NCI-H1092 treated with DMSO at 0.1 percent for 48 hours (cell line): Measurements from ENCODE around the gene RBM44.
"Not testable (repeated sequence)": the region's sequence is repeated elsewhere in the genome, so short reads cannot be mapped to it uniquely, and the experiment has no call there.

Experiments
- DNase-seq: peaks from one replicate; lab custom pipeline; 2025; lab: John Stamatoyannopoulos, UW

The RBM44 gene

GRCh38 chr2:237798236-237799059 is at the start of gene RBM44:
Gene RBM44, plus strand, starts transcription at chr2:237798779. Its CDS starts 14,831 bp downstream, at chr2:237813610.
- no peak for DNase-seq

DNA sequence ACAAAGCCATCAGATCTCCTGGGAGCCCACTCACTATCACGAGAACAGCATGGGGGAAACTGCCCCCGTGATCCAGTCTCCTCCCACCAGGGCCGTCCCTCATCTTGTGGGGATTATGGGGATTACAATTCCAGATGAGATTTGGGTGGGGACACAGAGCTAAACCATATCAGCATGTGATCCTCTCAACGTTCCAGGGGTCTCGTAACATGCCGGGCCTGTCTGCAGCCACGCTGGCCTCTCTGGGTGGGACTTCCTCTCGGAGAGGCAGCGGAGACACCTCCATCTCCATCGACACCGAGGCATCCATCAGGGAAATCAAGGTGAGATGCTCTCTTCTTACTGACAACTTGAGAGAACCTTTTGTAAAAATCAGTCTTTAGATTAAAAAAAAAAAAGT is 49.6 kb upstream of the RBM44 start:
- no peak for DNase-seq

GRCh38 chr2:237749961-237750360 is 48.6 kb upstream of the RBM44 start:
- no peak for DNase-seq

- not testable (repeated sequence) for DNase-seq
Observed at GRCh38 chr2:237750441-237750840, 48.1 kb upstream of the RBM44 start.

GRCh38 chr2:237752761-237753165 is 45.8 kb upstream of the RBM44 start:
- no peak for DNase-seq

- no peak for DNase-seq
Observed at GRCh38 chr2:237754182-237754581, 44.4 kb upstream of the RBM44 start.

DNA sequence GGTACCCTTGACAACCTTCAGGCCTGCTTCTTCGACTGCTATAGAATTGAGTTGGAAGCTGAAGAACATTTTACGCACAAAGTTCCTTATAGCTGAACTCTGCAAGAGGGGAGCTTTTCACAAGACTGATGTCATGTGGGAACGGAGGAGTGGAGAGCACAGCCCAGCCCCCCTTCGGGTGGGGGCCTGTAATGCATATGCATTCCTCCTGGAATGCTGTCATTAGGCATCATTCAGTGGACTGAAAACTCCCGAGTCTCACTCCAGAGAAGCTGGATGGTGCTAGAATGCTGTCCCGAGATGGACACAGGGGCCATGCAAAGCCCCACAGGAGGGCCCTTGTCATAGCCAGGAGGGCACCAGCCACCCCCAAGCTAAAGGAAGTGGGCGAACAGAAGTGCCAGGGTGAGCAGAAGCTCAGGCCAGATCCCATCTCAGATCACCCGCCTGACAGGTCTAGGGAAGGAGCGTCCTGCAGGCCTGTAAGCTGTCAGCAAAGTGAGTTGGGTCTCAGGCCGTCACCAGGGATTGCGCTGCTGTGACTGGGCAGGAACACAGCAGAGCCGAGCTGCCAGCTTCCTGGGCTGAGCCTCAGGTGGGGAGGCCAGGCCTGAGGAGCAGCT is 43.8 kb upstream of the RBM44 start:
- no peak for DNase-seq

- no peak for DNase-seq
Observed at GRCh38 chr2:237757616-237758015, 41.0 kb upstream of the RBM44 start.

DNA sequence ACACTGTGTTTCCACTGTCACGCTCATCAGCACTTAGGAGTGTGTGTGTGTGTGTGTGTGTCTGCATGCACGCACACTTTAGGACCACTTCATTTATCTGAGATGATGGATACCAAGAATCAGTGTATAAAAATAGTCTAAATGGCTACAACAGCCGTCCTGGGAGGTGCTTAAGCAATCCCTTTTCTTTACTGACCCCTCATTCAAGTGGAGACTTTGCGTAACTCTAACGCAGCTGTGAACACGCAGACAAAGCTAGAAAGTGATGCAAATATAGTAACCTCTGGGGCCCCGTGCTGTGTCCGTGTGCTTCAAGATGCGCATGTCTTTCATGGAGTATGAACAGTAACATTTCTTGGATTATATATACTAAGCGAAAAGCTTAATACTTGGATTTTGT is 40.4 kb upstream of the RBM44 start:
- no peak for DNase-seq

DNA sequence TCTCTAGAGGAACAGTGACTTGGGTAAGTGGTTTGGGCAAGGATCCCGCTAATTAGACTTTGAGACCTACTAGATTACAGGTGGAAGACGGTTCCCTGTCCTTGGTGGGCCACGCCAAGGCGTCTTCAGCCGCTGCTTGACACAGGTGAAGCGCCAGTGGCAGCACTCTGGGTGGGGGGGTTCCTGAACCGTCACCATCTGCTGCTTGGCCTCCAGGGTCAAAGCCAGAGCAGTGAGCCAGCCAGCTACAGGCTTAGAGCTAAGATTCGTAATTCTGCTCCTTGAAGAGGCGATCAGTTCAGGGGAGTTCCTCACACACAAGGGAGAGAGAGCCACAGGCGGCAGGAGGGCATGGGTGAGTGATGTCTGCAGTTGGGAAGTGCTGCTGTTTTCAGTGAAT is 39.4 kb upstream of the RBM44 start:
- DNase-seq: no peak

GRCh38 chr2:237760506-237761502 is 37.8 kb upstream of the RBM44 start:
- no peak for DNase-seq

- DNase-seq: not testable (repeated sequence)
Observed at GRCh38 chr2:237762291-237763182, 36.0 kb upstream of the RBM44 start.

GRCh38 chr2:237763812-237764211 is 34.8 kb upstream of the RBM44 start:
- DNase-seq: no peak

DNA sequence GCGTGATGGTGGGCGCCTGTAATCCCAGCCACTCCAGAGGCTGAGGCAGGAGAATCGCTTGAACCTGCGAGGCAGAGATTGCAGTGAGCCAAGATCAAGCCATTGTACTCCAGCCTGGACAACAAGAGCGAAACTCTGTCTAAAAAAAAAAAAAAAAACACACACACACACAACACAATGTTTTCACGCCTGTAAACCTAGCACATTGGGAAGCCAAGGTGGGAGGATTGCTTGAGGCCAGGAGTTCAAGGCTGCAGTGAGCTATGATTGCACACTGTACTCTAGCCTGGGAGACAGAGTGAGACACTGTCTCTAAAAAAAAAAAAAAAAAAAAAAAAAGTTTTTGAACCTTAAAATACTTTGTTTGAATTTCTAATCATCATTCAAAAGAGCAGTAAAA is 33.5 kb upstream of the RBM44 start:
- not testable (repeated sequence) for DNase-seq

DNA sequence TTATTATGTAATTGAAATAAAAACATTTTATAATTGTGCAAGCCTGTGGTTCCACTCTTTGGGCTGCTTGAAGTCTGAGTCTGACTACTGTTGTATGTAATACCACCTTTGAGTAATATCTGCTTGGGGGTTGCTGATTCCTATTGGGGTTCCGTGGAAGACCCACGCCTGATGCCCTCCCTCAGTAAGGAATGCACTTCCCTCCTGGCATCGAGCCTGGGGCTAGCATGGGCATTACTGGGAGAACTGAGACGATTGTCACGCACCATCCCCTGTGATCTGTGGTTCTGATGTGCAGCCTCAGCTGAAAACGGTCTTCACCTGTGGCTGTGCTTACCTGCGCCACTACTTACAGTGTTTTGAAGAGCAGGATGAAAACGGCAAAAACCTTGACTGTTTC is 32.7 kb upstream of the RBM44 start:
- DNase-seq: no peak

- DNase-seq: no peak
Observed at GRCh38 chr2:237766340-237766739, 32.2 kb upstream of the RBM44 start.

DNA sequence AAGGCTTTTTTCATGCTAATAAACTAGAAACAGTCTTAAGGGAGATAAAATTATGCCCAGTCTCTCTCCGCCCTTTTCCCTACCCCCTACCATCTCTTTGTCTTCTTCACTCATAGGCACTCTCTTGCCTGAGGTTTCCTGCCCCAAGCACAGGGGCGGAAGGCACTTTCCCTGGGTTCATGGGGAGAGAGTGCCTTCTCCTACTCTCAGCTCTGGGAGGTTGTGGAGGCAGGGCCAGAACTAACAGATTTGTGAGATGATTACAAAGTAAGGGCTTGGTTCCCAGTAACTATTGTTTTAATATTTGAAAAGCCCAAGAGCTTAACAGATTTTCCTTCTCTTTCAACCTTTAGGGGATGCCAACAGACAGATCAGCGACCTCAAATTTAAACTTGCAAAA is 26.1 kb upstream of the RBM44 start:
- DNase-seq: no peak

GRCh38 chr2:237773826-237774225 is 24.8 kb upstream of the RBM44 start:
- DNase-seq: no peak

DNA sequence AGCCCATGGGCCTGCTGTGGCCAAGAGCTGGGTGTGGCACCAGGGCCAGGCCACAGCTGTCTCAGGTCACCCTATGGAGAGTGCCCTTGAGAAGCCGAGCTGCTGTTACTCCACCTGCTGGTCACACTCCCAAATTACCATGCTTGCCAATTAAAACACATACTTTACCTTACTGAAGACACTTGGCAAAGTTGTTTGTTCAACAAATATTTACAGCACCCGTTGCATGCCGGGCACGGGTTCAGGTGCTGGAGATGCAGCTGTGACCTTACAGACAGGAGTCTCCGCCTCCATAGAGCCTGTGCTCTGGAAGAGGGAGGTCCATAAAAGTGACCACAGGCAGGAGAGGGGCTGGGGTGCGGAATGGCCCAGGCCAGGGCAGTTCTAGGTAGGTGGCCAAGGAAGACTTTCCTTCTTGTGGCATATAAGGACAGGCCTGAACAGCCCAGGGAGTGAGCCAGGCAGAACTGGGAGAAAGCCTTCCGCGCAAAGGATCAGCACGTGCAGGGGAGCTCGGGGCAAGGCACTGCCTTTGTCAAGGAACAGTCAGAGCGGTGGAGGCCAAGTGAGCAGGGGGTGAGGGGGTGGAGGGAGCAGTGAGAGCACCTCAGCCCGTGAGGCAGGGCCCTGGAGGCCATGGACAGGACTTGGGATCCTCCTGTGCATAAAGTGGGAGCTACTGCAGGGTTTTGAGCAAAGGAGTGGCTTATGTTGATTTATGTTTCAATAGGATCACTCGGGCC is 23.6 kb upstream of the RBM44 start:
- peak; percentile 14 for DNase-seq

DNA sequence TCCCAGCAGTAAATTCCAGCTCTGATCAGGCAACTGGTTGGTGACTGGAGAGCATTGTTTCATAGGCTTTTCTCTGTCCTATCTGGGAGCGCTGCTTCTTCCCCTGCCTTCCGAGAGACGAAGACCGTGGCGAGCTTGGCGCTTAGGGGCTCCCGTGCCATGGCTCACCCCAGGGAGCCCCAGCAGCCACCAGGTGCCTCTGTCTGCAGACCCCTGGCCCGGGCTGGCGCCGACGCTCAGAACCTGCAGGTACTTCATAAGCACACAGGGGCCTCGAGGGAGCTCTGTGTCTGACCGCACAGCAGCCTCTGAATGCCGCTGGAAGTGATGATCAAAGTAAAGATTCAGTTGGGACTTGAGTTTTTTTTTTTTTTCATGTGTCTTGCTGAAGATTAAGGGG is 19.1 kb upstream of the RBM44 start:
- no peak for DNase-seq

DNA sequence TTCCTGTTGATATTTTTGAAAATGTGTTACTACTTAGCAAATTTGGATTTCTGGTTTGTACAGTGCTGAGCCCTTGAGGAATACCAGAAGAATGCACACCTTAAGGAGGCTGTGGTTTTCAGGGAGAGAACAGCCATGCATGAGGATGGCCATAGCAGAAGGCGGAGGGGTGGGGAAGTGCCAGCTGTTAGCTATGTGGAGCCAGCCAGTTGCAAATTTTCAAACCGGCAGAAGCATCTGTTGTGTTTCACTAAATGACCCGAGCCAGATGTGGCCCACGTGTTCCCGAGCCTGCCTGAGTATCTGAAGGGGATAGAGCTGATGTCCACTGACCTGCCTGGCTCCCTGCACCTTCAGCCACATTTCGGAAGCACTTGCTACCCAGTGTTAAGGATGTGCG is 16.4 kb upstream of the RBM44 start:
- DNase-seq: no peak
